Body of pancreas (tissue), 4 donors: ENCODE results near the gene LAMC2.

Experiments used
- POLR2A ChIP-seq, 3 donors: fragments of 450-650 bp; IDR thresholded peaks; one replicate each; pipeline ENCODE4 v1.6.1; 2016; ENCODE audit warnings: antibody characterized with exemption in 3 of 3, mild to moderate bottlenecking in 2 of 3
- TF ChIP-seq, protein P1 (sequence below), 7 experiments: fragments of 450-650 bp in 4 of 7; fragments of 200-600 bp in 3 of 7; sonication (generic) in 3 of 7; IDR thresholded peaks; one replicate each; pipeline ENCODE4 v1.5.1; 2016 to 2019; ENCODE audit warnings: antibody characterized with exemption in 7 of 7

DNA sequence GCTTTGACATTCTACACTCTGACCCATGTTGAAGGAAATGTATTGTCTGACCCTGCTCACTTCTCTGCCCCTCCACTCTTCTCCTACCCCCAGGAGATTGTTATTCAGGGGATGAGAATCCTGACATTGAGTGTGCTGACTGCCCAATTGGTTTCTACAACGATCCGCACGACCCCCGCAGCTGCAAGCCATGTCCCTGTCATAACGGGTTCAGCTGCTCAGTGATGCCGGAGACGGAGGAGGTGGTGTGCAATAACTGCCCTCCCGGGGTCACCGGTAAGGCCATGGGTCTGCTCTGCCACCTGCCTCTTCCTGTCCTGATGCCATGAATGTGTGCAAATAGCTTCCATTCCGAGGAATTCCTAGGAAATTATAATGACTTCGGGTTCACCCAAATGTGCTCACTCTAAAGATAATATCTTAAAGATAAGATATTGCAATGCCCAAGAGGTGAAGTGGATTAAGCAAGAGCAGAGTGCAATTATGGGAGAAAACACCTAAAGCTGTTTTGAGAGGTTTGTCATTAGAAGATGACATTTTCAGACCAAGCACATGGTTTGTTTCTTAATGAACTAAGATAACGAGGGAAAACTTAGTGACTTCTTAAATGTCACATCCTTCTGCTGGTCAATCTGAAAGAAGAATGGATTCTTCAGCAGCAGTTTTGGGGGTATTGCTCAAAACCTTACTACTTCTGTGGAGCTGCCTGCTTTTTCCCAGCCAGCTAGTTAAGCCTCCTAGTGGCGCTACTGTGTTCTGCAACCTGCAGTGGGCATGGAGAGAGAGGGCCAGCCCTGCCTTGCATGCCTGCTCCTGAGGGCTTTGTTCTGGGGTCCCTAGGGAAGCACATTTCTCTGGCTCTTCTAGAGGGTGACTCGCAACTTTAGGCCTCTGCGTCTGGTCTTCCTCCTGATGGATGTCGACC is 41.6 kb downstream of the LAMC2 start:
- TF ChIP-seq, protein P1, sequence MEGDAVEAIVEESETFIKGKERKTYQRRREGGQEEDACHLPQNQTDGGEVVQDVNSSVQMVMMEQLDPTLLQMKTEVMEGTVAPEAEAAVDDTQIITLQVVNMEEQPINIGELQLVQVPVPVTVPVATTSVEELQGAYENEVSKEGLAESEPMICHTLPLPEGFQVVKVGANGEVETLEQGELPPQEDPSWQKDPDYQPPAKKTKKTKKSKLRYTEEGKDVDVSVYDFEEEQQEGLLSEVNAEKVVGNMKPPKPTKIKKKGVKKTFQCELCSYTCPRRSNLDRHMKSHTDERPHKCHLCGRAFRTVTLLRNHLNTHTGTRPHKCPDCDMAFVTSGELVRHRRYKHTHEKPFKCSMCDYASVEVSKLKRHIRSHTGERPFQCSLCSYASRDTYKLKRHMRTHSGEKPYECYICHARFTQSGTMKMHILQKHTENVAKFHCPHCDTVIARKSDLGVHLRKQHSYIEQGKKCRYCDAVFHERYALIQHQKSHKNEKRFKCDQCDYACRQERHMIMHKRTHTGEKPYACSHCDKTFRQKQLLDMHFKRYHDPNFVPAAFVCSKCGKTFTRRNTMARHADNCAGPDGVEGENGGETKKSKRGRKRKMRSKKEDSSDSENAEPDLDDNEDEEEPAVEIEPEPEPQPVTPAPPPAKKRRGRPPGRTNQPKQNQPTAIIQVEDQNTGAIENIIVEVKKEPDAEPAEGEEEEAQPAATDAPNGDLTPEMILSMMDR (IDR thresholded peaks at IDR 0.05): peak in 6 of 7 experiments; percentile 38 to 55 (median 50)
- no peak for TF ChIP-seq POLR2A (IDR thresholded peaks at IDR 0.05)
